ENCODE data around the gene RHCE.
"Not testable (repeated sequence)": the region's sequence is repeated elsewhere in the genome, so short reads cannot be mapped to it uniquely, and the experiment has no call there.

- not testable (repeated sequence) for TF ChIP-seq CTCF (IDR thresholded peaks at IDR 0.05; ENCODE audit: low read depth, low read length, missing input control); EGR1 (IDR thresholded peaks at IDR 0.05; ENCODE audit: low read depth in 2 of 2); GABPA (IDR thresholded peaks at IDR 0.05 in 1 of 2, conservative IDR thresholded peaks at IDR 0.05 in 1 of 2); MAX (IDR thresholded peaks at IDR 0.05); TAF1 (conservative IDR thresholded peaks at IDR 0.05); RAD21 (IDR thresholded peaks at IDR 0.05); FOXA1 (IDR thresholded peaks at IDR 0.05); YY1 (IDR thresholded peaks at IDR 0.05); REST (IDR thresholded peaks at IDR 0.05)
These were observed 48.9 kb downstream of the RHCE start for GRCh38 chr1:25371757-25372156.

All from liver (tissue), 3 donors.